Neural progenitor cell (in vitro differentiated cells): Measurements from ENCODE around the gene UBE4A. TPM values are rescaled to one million over a fixed set of nuclear protein-coding genes. Genes with fewer than 3 reads are reported as not detected.

Experiments used
- DNase-seq: peaks from one replicate; pipeline ENCODE4 v3.0.0-alpha.2; 2016; ENCODE audit warnings: low spot score
- H2AFZ ChIP-seq: fragments of 200-600 bp; sonication (generic); replicated peaks from 2 replicates; pipeline ENCODE4 v1.6.1; 2016; ENCODE audit warnings: antibody characterized with exemption
- H3F3A ChIP-seq: fragments of 200-600 bp; sonication (generic); 2 replicates; pipeline ENCODE4 v1.6.1; 2016; ENCODE audit warnings: antibody characterized with exemption, low read depth
- H3K27ac ChIP-seq: fragments of 200-600 bp; sonication (generic); 2 replicates; pipeline ENCODE4 v1.5.1; 2016; ENCODE audit warnings: mild to moderate bottlenecking
- H3K27me3 ChIP-seq: fragments of 200-600 bp; sonication (generic); 2 replicates; pipeline ENCODE4 v1.6.1; 2016; ENCODE audit warnings: mild to moderate bottlenecking, moderate library complexity
- H3K36me3 ChIP-seq: fragments of 200-600 bp; sonication (generic); 2 replicates; pipeline ENCODE4 v1.5.1; 2016
- H3K4me1 ChIP-seq: fragments of 200-600 bp; sonication (generic); 2 replicates; pipeline ENCODE4 v1.6.1; 2016; ENCODE audit warnings: mixed run types
- H3K4me2 ChIP-seq: fragments of 200-600 bp; sonication (generic); 2 replicates; pipeline ENCODE4 v1.6.1; 2016
- H3K4me3 ChIP-seq: fragments of 200-600 bp; sonication (generic); 2 replicates; pipeline ENCODE4 v1.5.1; 2016
- H3K79me2 ChIP-seq: fragments of 200-600 bp; sonication (generic); 2 replicates; pipeline ENCODE4 v1.6.1; 2016; ENCODE audit warnings: low read depth
- H3K9ac ChIP-seq: fragments of 200-600 bp; sonication (generic); 2 replicates; pipeline ENCODE4 v1.6.1; 2016
- H3K9me3 ChIP-seq: fragments of 200-600 bp; sonication (generic); 2 replicates; pipeline ENCODE4 v1.5.1; 2016; ENCODE audit warnings: low read depth
- H4K20me1 ChIP-seq: fragments of 200-600 bp; sonication (generic); 2 replicates; pipeline ENCODE4 v1.6.1; 2016; ENCODE audit warnings: low read depth
- H3K27ac Mint-ChIP-seq: 3 replicates; pipeline ENCODE4 v1.8.0; 2021; ENCODE audit warnings: mixed read lengths
- H3K27me3 Mint-ChIP-seq: 2 replicates; pipeline ENCODE4 v1.8.0; 2022; ENCODE audit warnings: low read depth, mild to moderate bottlenecking, inconsistent platforms, moderate library complexity, mixed read lengths; ENCODE audit not compliant: insufficient read depth
- H3K36me3 Mint-ChIP-seq: 3 replicates; pipeline ENCODE4 v1.8.0; 2021; ENCODE audit warnings: mixed read lengths
- H3K4me1 Mint-ChIP-seq: 3 replicates; pipeline ENCODE4 v1.8.0; 2021; ENCODE audit warnings: mixed read lengths
- H3K4me3 Mint-ChIP-seq: 3 replicates; pipeline ENCODE4 v1.8.0; 2021; ENCODE audit warnings: mild to moderate bottlenecking, moderate library complexity, mixed read lengths
- H3K9me3 Mint-ChIP-seq: 3 replicates; pipeline ENCODE4 v1.8.0; 2020; ENCODE audit warnings: mixed read lengths
- CTCF ChIP-seq: fragments of 200-600 bp; sonication (generic); IDR thresholded peaks from 2 replicates; pipeline ENCODE4 v1.5.1; 2017; ENCODE audit warnings: antibody characterized with exemption, mild to moderate bottlenecking
- EZH2 ChIP-seq: fragments of 200-600 bp; sonication (generic); IDR thresholded peaks from 2 replicates; pipeline ENCODE4 v1.6.1; 2017; ENCODE audit warnings: antibody characterized with exemption, mild to moderate bottlenecking, moderate library complexity
- EZH2phosphoT487 ChIP-seq: fragments of 200-600 bp; sonication (generic); IDR thresholded peaks from 2 replicates; pipeline ENCODE4 v1.6.1; 2017; ENCODE audit warnings: antibody characterized with exemption
- total RNA-seq: library from RNA; depleted of rRNA; stranded (reverse); fragments of >200 nt; gene quantifications from 2 replicates; pipeline ENCODE4 v1.2.3, GENCODE V29; 2015; ENCODE audit warnings: low replicate concordance

The UBE4A gene
- total RNA-seq, 1 donor from 2014 or later: 45.0 TPM

GRCh38 chr11:118341261-118341660, 18.1 kb upstream of the UBE4A start:
- TF ChIP-seq EZH2 (no peak), CTCF (no peak), EZH2phosphoT487 (no peak)
- peaks cover 11% of the 10 kb centered on the region for H3K27me3 ChIP-seq
- H4K20me1 ChIP-seq: no peaks in the 10 kb centered on the region
- no peak overlapping the region for H3K4me3 ChIP-seq
- no peak overlapping the region for H3K4me2 ChIP-seq
- H3K9ac ChIP-seq: no peak overlapping the region
- H3K79me2 ChIP-seq: no peaks in the 10 kb centered on the region
- Mint-ChIP-seq H3K27ac (no peak overlapping the region), H3K27me3 (peaks cover 8% of the 10 kb centered on the region), H3K4me3 (no peak overlapping the region), H3K4me1 (peaks cover 5% of the 10 kb centered on the region), H3K36me3 (no peaks in the 10 kb centered on the region), H3K9me3 (no peaks in the 10 kb centered on the region)
- no peak for DNase-seq
- H3K36me3 ChIP-seq: no peaks in the 10 kb centered on the region
- no peak overlapping the region for H2AFZ ChIP-seq
- no peak overlapping the region for H3K27ac ChIP-seq
- H3F3A ChIP-seq: no peaks in the 10 kb centered on the region
- H3K9me3 ChIP-seq: no peaks in the 10 kb centered on the region
- no peaks in the 10 kb centered on the region for H3K4me1 ChIP-seq

- Histone ChIP-seq H3K27me3 (peaks cover 18% of the 10 kb centered on the region), H3K9ac (no peak overlapping the region), H2AFZ (no peak overlapping the region), H4K20me1 (no peaks in the 10 kb centered on the region), H3K36me3 (no peaks in the 10 kb centered on the region), H3K4me1 (no peaks in the 10 kb centered on the region), H3F3A (no peaks in the 10 kb centered on the region), H3K79me2 (no peaks in the 10 kb centered on the region), H3K4me2 (no peak overlapping the region), H3K4me3 (no peak overlapping the region), H3K9me3 (no peaks in the 10 kb centered on the region), H3K27ac (no peak overlapping the region)
- Mint-ChIP-seq H3K4me1 (peaks cover 5% of the 10 kb centered on the region), H3K27ac (no peak overlapping the region), H3K4me3 (no peak overlapping the region), H3K27me3 (peaks cover 11% of the 10 kb centered on the region), H3K9me3 (no peaks in the 10 kb centered on the region), H3K36me3 (no peaks in the 10 kb centered on the region)
- TF ChIP-seq EZH2phosphoT487: no peak
- no peak for TF ChIP-seq CTCF
- no peak for TF ChIP-seq EZH2
- no peak for DNase-seq
Observed at GRCh38 chr11:118341815-118342489, 17.4 kb upstream of the UBE4A start.

GRCh38 chr11:118342503-118343161, 16.8 kb upstream of the UBE4A start, which contains the start of gene CD3D:
Gene CD3D, minus strand, starts transcription at chr11:118342705. Its CDS starts 98 bp downstream, at chr11:118342607.
- Histone ChIP-seq H3K27ac (no peak within 1 kb of the TSS), H3K4me2 (no peak within 1 kb of the TSS), H3K9ac (no peak within 1 kb of the TSS), H3K27me3 (peaks cover 24% of the 10 kb centered on the region), H3F3A (no peaks in the 10 kb centered on the region), H2AFZ (no peak within 1 kb of the TSS), H3K9me3 (no peaks in the 10 kb centered on the region), H3K4me1 (no peaks in the 10 kb centered on the region), H3K79me2 (no peaks in the 10 kb centered on the region), H3K4me3 (no peak within 1 kb of the TSS), H4K20me1 (no peaks in the 10 kb centered on the region), H3K36me3 (no peaks in the 10 kb centered on the region)
- Mint-ChIP-seq H3K27me3 (peaks cover 11% of the 10 kb centered on the region), H3K36me3 (no peaks in the 10 kb centered on the region), H3K4me1 (peaks cover 5% of the 10 kb centered on the region), H3K4me3 (no peak within 1 kb of the TSS), H3K9me3 (no peaks in the 10 kb centered on the region), H3K27ac (no peak within 1 kb of the TSS)
- DNase-seq: no peak
- no peak for TF ChIP-seq EZH2
- TF ChIP-seq CTCF: no peak
- no peak for TF ChIP-seq EZH2phosphoT487
